Immature natural killer cell (primary cell): ENCODE measurements around the gene DLGAP1. TPM values are rescaled to one million over a fixed set of nuclear protein-coding genes. Genes with fewer than 3 reads are reported as not detected.

Experiments
- DNase-seq, 3 donors: peaks; one replicate each; pipeline ENCODE4 v3.0.0; 2022; ENCODE audit warnings: mixed read lengths in 1 of 3
- H3K27ac Mint-ChIP-seq, 6 donors: one replicate each; pipeline ENCODE4 v1.8.0; 2020; ENCODE audit warnings: mixed read lengths in 6 of 6, mild to moderate bottlenecking in 5 of 6, inconsistent platforms in 4 of 6, moderate library complexity in 3 of 6
- H3K27me3 Mint-ChIP-seq, 3 donors: one replicate each; pipeline ENCODE4 v1.8.0; 2020 to 2021; ENCODE audit warnings: low read depth in 3 of 3, mild to moderate bottlenecking in 3 of 3, mixed read lengths in 3 of 3, moderate library complexity in 3 of 3, inconsistent platforms in 1 of 3
- H3K36me3 Mint-ChIP-seq, 3 donors: one replicate each; pipeline ENCODE4 v1.8.0; 2020; ENCODE audit warnings: mixed read lengths in 3 of 3, inconsistent platforms in 2 of 3, mild to moderate bottlenecking in 2 of 3
- H3K4me1 Mint-ChIP-seq, 2 donors: one replicate each; pipeline ENCODE4 v1.8.0; 2020; ENCODE audit warnings: inconsistent platforms in 2 of 2, mild to moderate bottlenecking in 2 of 2, mixed read lengths in 2 of 2, moderate library complexity in 1 of 2
- H3K4me3 Mint-ChIP-seq, 5 donors: one replicate each; pipeline ENCODE4 v1.8.0; 2020; ENCODE audit warnings: mild to moderate bottlenecking in 5 of 5, mixed read lengths in 5 of 5, inconsistent platforms in 3 of 5, moderate library complexity in 3 of 5
- H3K9me3 Mint-ChIP-seq, 6 donors: one replicate each; pipeline ENCODE4 v1.8.0; 2020; ENCODE audit warnings: mild to moderate bottlenecking in 6 of 6, mixed read lengths in 6 of 6, inconsistent platforms in 4 of 6, moderate library complexity in 3 of 6
- polyA plus RNA-seq, 3 donors: library from polyadenylated mRNA; unstranded; fragments of 300-500 nt; fragmentation: Illumina TruSeq; gene quantifications; one replicate each; pipeline ENCODE4 v1.2.3, GENCODE V29; 2021

The DLGAP1 gene
- polyA plus RNA-seq, 3 donors from 2014 or later: not detected

- Mint-ChIP-seq H3K27ac (no peak overlapping the region), H3K4me3 (no peak overlapping the region), H3K27me3 (peaks cover 0 to 4% (median 2%) of the 10 kb centered on the region in 3 donors), H3K9me3 (peaks cover 0 to 3% (median 0%) of the 10 kb centered on the region in 6 donors), H3K4me1 (no peaks in the 10 kb centered on the region), H3K36me3 (no peaks in the 10 kb centered on the region)
- DNase-seq: no peak
Observed at GRCh38 chr18:4130734-4131719, 324.1 kb downstream of the DLGAP1 start.

- peaks cover 0 to 4% (median 0%) of the 10 kb centered on the region in 6 donors for H3K9me3 Mint-ChIP-seq
- peaks cover 0 to 4% (median 2%) of the 10 kb centered on the region in 3 donors for H3K27me3 Mint-ChIP-seq
- no peak overlapping the region for H3K4me3 Mint-ChIP-seq
- H3K4me1 Mint-ChIP-seq: no peaks in the 10 kb centered on the region
- no peak for DNase-seq
- H3K36me3 Mint-ChIP-seq: no peaks in the 10 kb centered on the region
- H3K27ac Mint-ChIP-seq: no peak overlapping the region
Observed at GRCh38 chr18:4126939-4127338, 328.2 kb downstream of the DLGAP1 start.

DNA sequence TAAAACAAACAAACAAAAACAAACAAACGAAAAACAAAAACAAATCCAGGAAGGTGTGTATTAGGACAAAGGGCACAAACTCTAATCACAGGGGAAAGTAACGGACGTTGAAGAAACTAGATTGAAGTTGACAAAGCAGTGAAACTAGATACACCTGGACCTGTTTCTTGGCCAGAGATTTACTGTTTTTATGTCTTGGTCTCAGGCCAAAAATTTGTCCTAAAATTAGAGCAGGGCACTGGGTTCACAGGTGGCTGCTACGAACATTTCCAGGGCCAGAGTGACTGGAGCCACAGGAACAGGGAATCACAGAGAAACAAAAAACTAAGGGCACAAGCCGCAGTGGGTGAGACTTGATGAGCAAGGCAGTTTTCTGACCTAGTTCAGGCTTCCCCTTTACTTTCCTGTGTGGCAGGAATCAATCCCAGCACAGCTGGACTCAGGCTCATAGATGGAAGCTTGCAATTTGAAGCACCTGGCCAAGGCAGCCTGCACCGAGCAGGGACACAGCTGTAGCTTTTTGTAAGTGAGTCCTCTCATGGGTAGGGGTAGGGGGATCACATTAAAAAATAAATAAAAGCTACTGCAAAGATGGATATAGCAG, 329.4 kb downstream of the DLGAP1 start:
- Mint-ChIP-seq H3K4me1 (no peaks in the 10 kb centered on the region), H3K27ac (no peak overlapping the region), H3K36me3 (no peaks in the 10 kb centered on the region), H3K27me3 (peaks cover 0 to 4% (median 2%) of the 10 kb centered on the region in 3 donors), H3K9me3 (peaks cover 0 to 8% (median 0%) of the 10 kb centered on the region in 6 donors), H3K4me3 (no peak overlapping the region)
- no peak for DNase-seq

- no peaks in the 10 kb centered on the region for H3K4me1 Mint-ChIP-seq
Observed at GRCh38 chr18:4125224-4125623, 329.9 kb downstream of the DLGAP1 start.

GRCh38 chr18:4119813-4120212, 335.3 kb downstream of the DLGAP1 start:
- Mint-ChIP-seq H3K27ac (no peak overlapping the region), H3K27me3 (no peaks in the 10 kb centered on the region), H3K9me3 (peaks cover 0 to 15% (median 2%) of the 10 kb centered on the region in 6 donors), H3K4me3 (no peak overlapping the region), H3K36me3 (no peaks in the 10 kb centered on the region), H3K4me1 (no peaks in the 10 kb centered on the region)
- no peak for DNase-seq

More at GRCh38 chr18:4125224-4125623, 329.9 kb downstream of the DLGAP1 start:
- peaks cover 0 to 8% (median 0%) of the 10 kb centered on the region in 6 donors for H3K9me3 Mint-ChIP-seq
- H3K27ac Mint-ChIP-seq: no peak overlapping the region
- H3K4me3 Mint-ChIP-seq: no peak overlapping the region
- peaks cover 0 to 4% (median 0%) of the 10 kb centered on the region in 3 donors for H3K27me3 Mint-ChIP-seq
- H3K36me3 Mint-ChIP-seq: no peaks in the 10 kb centered on the region
- no peak for DNase-seq

- Mint-ChIP-seq H3K9me3 (peaks cover 0 to 14% (median 2%) of the 10 kb centered on the region in 6 donors), H3K36me3 (no peaks in the 10 kb centered on the region), H3K27me3 (no peaks in the 10 kb centered on the region), H3K4me3 (no peak overlapping the region), H3K4me1 (no peaks in the 10 kb centered on the region), H3K27ac (no peak overlapping the region)
- no peak for DNase-seq
Observed at GRCh38 chr18:4119127-4119648, 335.9 kb downstream of the DLGAP1 start.

- Mint-ChIP-seq H3K27me3 (peaks cover 0 to 1% (median 1%) of the 10 kb centered on the region in 3 donors), H3K4me1 (no peaks in the 10 kb centered on the region), H3K27ac (no peak overlapping the region), H3K9me3 (no peaks in the 10 kb centered on the region), H3K36me3 (no peaks in the 10 kb centered on the region), H3K4me3 (no peak overlapping the region)
- no peak for DNase-seq
Observed at GRCh38 chr18:4108016-4108415, 347.1 kb downstream of the DLGAP1 start.

- Mint-ChIP-seq H3K4me1 (no peaks in the 10 kb centered on the region), H3K36me3 (no peaks in the 10 kb centered on the region), H3K27ac (no peak overlapping the region), H3K9me3 (peaks cover 0 to under 1% (median 0%) of the 10 kb centered on the region in 6 donors), H3K4me3 (no peak overlapping the region), H3K27me3 (peaks cover 0 to 2% (median 1%) of the 10 kb centered on the region in 3 donors)
- no peak for DNase-seq
Observed at GRCh38 chr18:4107049-4107467, 348.0 kb downstream of the DLGAP1 start.

- H3K4me1 Mint-ChIP-seq: no peaks in the 10 kb centered on the region
- no peak overlapping the region for H3K4me3 Mint-ChIP-seq
- H3K27me3 Mint-ChIP-seq: peaks cover 0 to 2% (median 1%) of the 10 kb centered on the region in 3 donors
- DNase-seq: peak in 1 of 3 donors; percentile 1
- H3K9me3 Mint-ChIP-seq: peaks cover 0 to 1% (median 0%) of the 10 kb centered on the region in 6 donors
- no peak overlapping the region for H3K27ac Mint-ChIP-seq
- no peaks in the 10 kb centered on the region for H3K36me3 Mint-ChIP-seq
Observed at GRCh38 chr18:4106407-4107033, 348.6 kb downstream of the DLGAP1 start.

DNA sequence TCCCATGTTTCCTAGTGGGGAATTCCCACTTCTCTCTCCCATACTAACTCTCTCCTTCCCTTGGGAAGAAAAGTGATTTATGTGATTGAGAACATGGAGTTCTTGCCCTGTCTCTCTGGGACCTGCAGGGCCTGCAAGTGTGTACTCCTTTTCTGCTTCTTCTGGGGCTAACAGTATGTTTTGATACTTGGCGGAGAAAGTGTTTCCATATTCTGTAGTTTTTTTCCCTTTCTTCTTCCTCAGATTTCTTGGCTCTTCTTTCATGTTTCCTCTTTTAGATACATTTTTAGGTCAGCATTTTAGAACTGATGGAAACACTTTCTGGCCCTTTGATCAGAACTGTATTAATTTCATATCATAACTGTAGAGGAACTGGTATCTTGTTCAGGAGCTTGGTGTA, 352.2 kb downstream of the DLGAP1 start:
- DNase-seq: no peak
- Mint-ChIP-seq H3K36me3 (no peaks in the 10 kb centered on the region), H3K4me1 (no peaks in the 10 kb centered on the region), H3K9me3 (peaks cover 0 to 1% (median 0%) of the 10 kb centered on the region in 6 donors), H3K4me3 (no peak overlapping the region), H3K27ac (no peak overlapping the region), H3K27me3 (peaks cover 0 to 6% (median 5%) of the 10 kb centered on the region in 3 donors)

- Mint-ChIP-seq H3K27ac (no peak overlapping the region), H3K4me1 (no peaks in the 10 kb centered on the region), H3K4me3 (no peak overlapping the region), H3K27me3 (peaks cover 0 to 6% (median 5%) of the 10 kb centered on the region in 3 donors), H3K9me3 (peaks cover 0 to 6% (median 0%) of the 10 kb centered on the region in 6 donors), H3K36me3 (no peaks in the 10 kb centered on the region)
- no peak for DNase-seq
Observed at GRCh38 chr18:4101009-4101408, 354.1 kb downstream of the DLGAP1 start.

DNA sequence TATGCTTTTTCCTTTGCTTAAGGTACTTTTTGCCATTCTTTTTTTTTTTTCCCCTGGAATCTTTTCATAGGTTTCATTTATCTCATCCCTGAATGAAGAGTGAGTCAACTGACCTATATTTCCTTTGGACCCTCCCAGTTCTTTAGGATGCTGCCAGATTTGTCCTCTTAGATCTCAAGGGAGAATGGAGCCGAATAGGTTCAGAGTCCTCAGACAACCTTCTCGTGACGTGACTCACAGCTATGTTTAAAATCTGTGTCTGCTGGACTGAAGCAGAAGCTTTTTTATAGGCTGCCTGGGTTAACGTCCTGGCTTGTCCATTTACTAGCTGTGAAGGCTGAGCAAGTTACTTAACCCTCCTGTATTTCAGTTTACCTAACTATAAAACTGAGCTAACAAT, 358.6 kb downstream of the DLGAP1 start:
- Mint-ChIP-seq H3K27me3 (peaks cover 0 to 5% (median 3%) of the 10 kb centered on the region in 3 donors), H3K4me3 (no peak overlapping the region), H3K4me1 (no peaks in the 10 kb centered on the region), H3K36me3 (no peaks in the 10 kb centered on the region), H3K27ac (no peak overlapping the region), H3K9me3 (peaks cover 0 to 5% (median 0%) of the 10 kb centered on the region in 6 donors)
- DNase-seq: no peak

- DNase-seq: no peak
- no peak overlapping the region for H3K27ac Mint-ChIP-seq
Observed at GRCh38 chr18:4093676-4094075, 361.4 kb downstream of the DLGAP1 start.

More at GRCh38 chr18:4093676-4094075, 361.4 kb downstream of the DLGAP1 start:
- Mint-ChIP-seq H3K27me3 (peaks cover 0 to 3% (median 1%) of the 10 kb centered on the region in 3 donors), H3K36me3 (no peaks in the 10 kb centered on the region), H3K9me3 (peaks cover 0 to 6% (median 2%) of the 10 kb centered on the region in 6 donors), H3K4me3 (no peak overlapping the region), H3K4me1 (no peaks in the 10 kb centered on the region)
